HG02588 (cell line): Measurements from ENCODE around the gene FUOM.

Experiments
- ATAC-seq: cut with Tn5 transposase; IDR thresholded peaks from one replicate; pipeline ENCODE4 v1.9.1; 2021; ENCODE audit warnings: mild to moderate bottlenecking, moderate library complexity; ENCODE audit not compliant: unreplicated experiment

Gene FUOM

GRCh38 chr10:133353202-133353959 lies 4.4 kb downstream of the FUOM start:
- no peak for ATAC-seq

- no peak for ATAC-seq
Observed at GRCh38 chr10:133351408-133352318, 6.2 kb downstream of the FUOM start.

GRCh38 chr10:133350950-133351329 lies 6.9 kb downstream of the FUOM start:
- ATAC-seq: no peak

- ATAC-seq: no peak
Observed at GRCh38 chr10:133350283-133350949, 7.4 kb downstream of the FUOM start.

- no peak for ATAC-seq
Observed at GRCh38 chr10:133349577-133350011, 8.2 kb downstream of the FUOM start.

GRCh38 chr10:133349160-133349568 lies 8.7 kb downstream of the FUOM start:
- ATAC-seq: no peak

GRCh38 chr10:133347710-133348517 lies 9.9 kb downstream of the FUOM start:
- no peak for ATAC-seq

- ATAC-seq: no peak
Observed at GRCh38 chr10:133346413-133346812, 11.4 kb downstream of the FUOM start.

- ATAC-seq: no peak
Observed at GRCh38 chr10:133344236-133344635, 13.6 kb downstream of the FUOM start.

GRCh38 chr10:133343558-133343957 lies 14.3 kb downstream of the FUOM start:
- ATAC-seq: no peak

GRCh38 chr10:133342942-133343341 lies 14.9 kb downstream of the FUOM start:
- no peak for ATAC-seq

GRCh38 chr10:133341983-133342382 lies 15.8 kb downstream of the FUOM start:
- no peak for ATAC-seq

- ATAC-seq: no peak
Observed at GRCh38 chr10:133339708-133340380, 18.0 kb downstream of the FUOM start.

- ATAC-seq: no peak
Observed at GRCh38 chr10:133338080-133339071, 19.4 kb downstream of the FUOM start.

GRCh38 chr10:133337370-133337725 lies 20.5 kb downstream of the FUOM start:
- ATAC-seq: no peak

GRCh38 chr10:133336577-133337369 lies 21.0 kb downstream of the FUOM start, which contains the start of gene CALY:
TSS of gene CALY (minus strand) at chr10:133336896. CDS start at chr10:133328989, 7,907 bp downstream.
- no peak for ATAC-seq

GRCh38 chr10:133336118-133336576 lies 21.7 kb downstream of the FUOM start:
- no peak for ATAC-seq
